ENCODE measurements around the gene CDC5L. TPM values are rescaled to one million over a fixed set of nuclear protein-coding genes. Genes with fewer than 3 reads are reported as not detected.

The CDC5L gene
- total RNA-seq, 4 donors from 2014 or later = 16.7 to 20.1 (median 17.3) TPM

GRCh38 chr6:44462335-44462734 lies 74.8 kb downstream of the CDC5L start:
- H3K9me3 ChIP-seq = no peaks in the 10 kb centered on the region
- DNase-seq (ENCODE audit: low spot score in 2 of 2) = no peak
- no peaks in the 10 kb centered on the region for H3K27me3 ChIP-seq
- no peaks in the 10 kb centered on the region for H3K36me3 ChIP-seq
- WGBS, 2 donors = 74 to 85% methylated on average over 15 of the region's 15 CpGs
- no peak overlapping the region for H3K4me3 ChIP-seq
- H3K4me1 ChIP-seq = peaks cover 0 to 18% (median 0%) of the 10 kb centered on the region in 4 donors
- TF ChIP-seq, protein P1, sequence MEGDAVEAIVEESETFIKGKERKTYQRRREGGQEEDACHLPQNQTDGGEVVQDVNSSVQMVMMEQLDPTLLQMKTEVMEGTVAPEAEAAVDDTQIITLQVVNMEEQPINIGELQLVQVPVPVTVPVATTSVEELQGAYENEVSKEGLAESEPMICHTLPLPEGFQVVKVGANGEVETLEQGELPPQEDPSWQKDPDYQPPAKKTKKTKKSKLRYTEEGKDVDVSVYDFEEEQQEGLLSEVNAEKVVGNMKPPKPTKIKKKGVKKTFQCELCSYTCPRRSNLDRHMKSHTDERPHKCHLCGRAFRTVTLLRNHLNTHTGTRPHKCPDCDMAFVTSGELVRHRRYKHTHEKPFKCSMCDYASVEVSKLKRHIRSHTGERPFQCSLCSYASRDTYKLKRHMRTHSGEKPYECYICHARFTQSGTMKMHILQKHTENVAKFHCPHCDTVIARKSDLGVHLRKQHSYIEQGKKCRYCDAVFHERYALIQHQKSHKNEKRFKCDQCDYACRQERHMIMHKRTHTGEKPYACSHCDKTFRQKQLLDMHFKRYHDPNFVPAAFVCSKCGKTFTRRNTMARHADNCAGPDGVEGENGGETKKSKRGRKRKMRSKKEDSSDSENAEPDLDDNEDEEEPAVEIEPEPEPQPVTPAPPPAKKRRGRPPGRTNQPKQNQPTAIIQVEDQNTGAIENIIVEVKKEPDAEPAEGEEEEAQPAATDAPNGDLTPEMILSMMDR (IDR thresholded peaks at IDR 0.05) = no peak
- TF ChIP-seq POLR2A (IDR thresholded peaks at IDR 0.05) (no peak), EP300 (IDR thresholded peaks at IDR 0.05) (no peak)
- H3K27ac ChIP-seq = no peak overlapping the region

GRCh38 chr6:44462797-44463727 lies 75.6 kb downstream of the CDC5L start:
- H3K9me3 ChIP-seq = no peaks in the 10 kb centered on the region
- DNase-seq (ENCODE audit: low spot score in 2 of 2) = no peak
- peaks cover 0 to 15% (median 0%) of the 10 kb centered on the region in 4 donors for H3K4me1 ChIP-seq
- peak overlapping the region in 1 of 4 donors; percentile 7 for H3K27ac ChIP-seq
- no peaks in the 10 kb centered on the region for H3K27me3 ChIP-seq
- no peak overlapping the region for H3K4me3 ChIP-seq
- WGBS, 2 donors = 92 to 93% methylated on average over 13 of the region's 13 CpGs
- TF ChIP-seq, protein P1 (IDR thresholded peaks at IDR 0.05) = no peak
- TF ChIP-seq EP300 (IDR thresholded peaks at IDR 0.05) = no peak
- no peak for TF ChIP-seq POLR2A (IDR thresholded peaks at IDR 0.05)
- no peaks in the 10 kb centered on the region for H3K36me3 ChIP-seq

- H3K9me3 ChIP-seq = no peaks in the 10 kb centered on the region
- H3K4me1 ChIP-seq = peaks cover 0 to 15% (median 0%) of the 10 kb centered on the region in 4 donors
- H3K36me3 ChIP-seq = no peaks in the 10 kb centered on the region
- TF ChIP-seq, protein P1 (IDR thresholded peaks at IDR 0.05) = no peak
- no peak for TF ChIP-seq EP300 (IDR thresholded peaks at IDR 0.05)
- TF ChIP-seq POLR2A (IDR thresholded peaks at IDR 0.05) = no peak
- 73 to 85% methylated on average over 11 of the region's 11 CpGs for WGBS, 2 donors
- H3K4me3 ChIP-seq = no peak overlapping the region
- peak overlapping the region in 1 of 4 donors; percentile 58 for H3K27ac ChIP-seq
- DNase-seq (ENCODE audit: low spot score in 2 of 2) = no peak
- H3K27me3 ChIP-seq = no peaks in the 10 kb centered on the region
Measured at GRCh38 chr6:44463728-44464450, 76.4 kb downstream of the CDC5L start.

DNA sequence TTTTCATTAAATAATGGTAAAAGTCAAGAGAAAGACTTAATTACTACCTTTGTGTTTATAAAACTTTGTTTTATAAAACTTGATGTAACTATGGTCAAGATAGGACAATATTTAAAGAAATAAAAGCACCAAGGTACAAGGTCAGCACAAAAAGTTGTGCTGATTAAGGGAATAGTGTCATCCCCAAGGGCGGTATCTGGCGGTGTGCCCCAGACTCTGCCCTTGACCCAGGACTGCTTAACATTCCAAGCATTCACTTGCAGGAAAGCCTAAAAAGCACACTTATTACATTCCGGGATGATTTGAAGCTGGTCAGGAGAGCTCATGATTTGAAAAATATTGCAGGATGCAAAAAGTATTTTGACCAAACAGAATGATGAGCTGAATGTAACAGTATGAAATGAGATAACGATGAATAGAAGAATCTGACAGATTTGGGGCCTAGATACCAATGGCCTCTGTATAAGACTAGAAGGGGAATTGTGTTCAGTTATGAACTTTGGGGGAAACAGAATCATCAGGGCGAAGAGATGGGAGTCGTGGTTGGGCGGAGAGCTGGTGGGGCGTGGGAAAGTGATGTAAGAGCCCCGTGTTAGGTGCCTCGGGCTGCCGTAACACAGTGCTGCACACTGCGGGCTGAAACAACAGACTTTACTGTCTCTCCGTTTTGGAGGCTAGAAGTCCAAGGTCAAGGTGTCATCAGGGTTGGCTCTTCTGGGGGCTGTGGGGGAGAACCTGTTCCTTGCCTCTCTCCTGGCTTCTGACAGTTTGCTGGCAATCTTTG lies 77.2 kb downstream of the CDC5L start:
- 47 to 55% methylated on average over 13 of the region's 13 CpGs for WGBS, 2 donors
- Histone ChIP-seq H3K4me1 (peaks cover 0 to 15% (median 0%) of the 10 kb centered on the region in 4 donors), H3K4me3 (no peak overlapping the region), H3K36me3 (no peaks in the 10 kb centered on the region), H3K27ac (peak overlapping the region in 1 of 4 donors; percentile 58), H3K9me3 (no peaks in the 10 kb centered on the region), H3K27me3 (no peaks in the 10 kb centered on the region)
- DNase-seq (ENCODE audit: low spot score in 2 of 2) = peak; percentile 40 to 67
- TF ChIP-seq POLR2A (IDR thresholded peaks at IDR 0.05) (no peak), EP300 (IDR thresholded peaks at IDR 0.05) (peak in 1 of 2 donors; percentile 52)

- TF ChIP-seq EP300 (IDR thresholded peaks at IDR 0.05) = no peak
- TF ChIP-seq, protein P1 (IDR thresholded peaks at IDR 0.05) = no peak
- no peak for TF ChIP-seq POLR2A (IDR thresholded peaks at IDR 0.05)
- no peak overlapping the region for H3K4me3 ChIP-seq
- H3K27ac ChIP-seq = no peak overlapping the region
- H3K9me3 ChIP-seq = no peaks in the 10 kb centered on the region
- peaks cover 0 to 15% (median 0%) of the 10 kb centered on the region in 4 donors for H3K4me1 ChIP-seq
- WGBS, 2 donors = 88 to 97% methylated on average over 3 of the region's 3 CpGs
- H3K27me3 ChIP-seq = no peaks in the 10 kb centered on the region
- no peaks in the 10 kb centered on the region for H3K36me3 ChIP-seq
- no peak for DNase-seq (ENCODE audit: low spot score in 2 of 2)
Measured at GRCh38 chr6:44466955-44467354, 79.4 kb downstream of the CDC5L start.

Measured in tibial nerve (tissue), 4 donors.